Uterus (tissue), 2 donors: Measurements from ENCODE around the gene GATAD2A.

Experiments used
- POLR2A ChIP-seq, 2 donors: fragments of 450-650 bp; IDR thresholded peaks; one replicate each; pipeline ENCODE4 v1.6.1; 2016; ENCODE audit warnings: antibody characterized with exemption in 2 of 2, mild to moderate bottlenecking in 1 of 2, moderate library complexity in 1 of 2
- TF ChIP-seq, protein P1 (sequence below), 4 experiments: fragments of 200-600 bp in 2 of 4; fragments of 450-650 bp in 2 of 4; sonication (generic) in 2 of 4; IDR thresholded peaks; one replicate each; pipeline ENCODE4 v1.5.1; 2016 to 2019; ENCODE audit warnings: antibody characterized with exemption in 4 of 4, mild to moderate bottlenecking in 2 of 4, moderate library complexity in 1 of 4

DNA sequence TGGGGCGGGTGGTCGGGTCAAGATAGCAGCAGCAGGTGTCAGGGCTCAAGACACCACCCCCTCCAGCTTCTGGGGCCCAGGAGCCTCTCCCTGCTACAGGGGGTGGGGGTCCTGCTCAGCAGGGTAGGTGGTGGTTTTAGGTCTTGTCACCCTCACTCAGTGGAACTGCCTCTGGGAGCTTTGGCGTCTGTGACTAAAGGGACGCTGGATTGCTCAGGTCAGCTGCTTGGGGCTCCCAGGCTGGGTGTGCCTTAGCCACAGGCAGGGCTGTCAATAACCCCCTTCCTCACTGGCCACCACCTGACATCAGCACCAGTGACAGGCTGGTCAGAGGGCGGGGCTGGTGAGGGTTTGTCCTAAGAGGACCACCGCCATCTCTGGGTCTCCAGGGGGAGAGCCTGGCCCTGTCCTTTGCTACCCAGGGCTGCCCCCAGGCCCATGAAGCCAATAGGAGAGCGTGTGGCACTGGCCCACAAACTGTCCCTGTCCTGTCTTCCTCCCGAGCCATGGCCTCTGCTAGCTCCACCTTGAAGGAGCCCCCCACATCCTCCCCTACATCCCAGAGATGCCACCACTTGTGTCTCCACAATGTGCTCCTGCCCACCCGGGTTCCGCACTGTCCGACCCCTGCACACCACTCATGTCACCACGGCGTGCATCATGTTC, 48.4 kb upstream of the GATAD2A start:
- TF ChIP-seq POLR2A (IDR thresholded peaks at IDR 0.05): no peak
- TF ChIP-seq, protein P1, sequence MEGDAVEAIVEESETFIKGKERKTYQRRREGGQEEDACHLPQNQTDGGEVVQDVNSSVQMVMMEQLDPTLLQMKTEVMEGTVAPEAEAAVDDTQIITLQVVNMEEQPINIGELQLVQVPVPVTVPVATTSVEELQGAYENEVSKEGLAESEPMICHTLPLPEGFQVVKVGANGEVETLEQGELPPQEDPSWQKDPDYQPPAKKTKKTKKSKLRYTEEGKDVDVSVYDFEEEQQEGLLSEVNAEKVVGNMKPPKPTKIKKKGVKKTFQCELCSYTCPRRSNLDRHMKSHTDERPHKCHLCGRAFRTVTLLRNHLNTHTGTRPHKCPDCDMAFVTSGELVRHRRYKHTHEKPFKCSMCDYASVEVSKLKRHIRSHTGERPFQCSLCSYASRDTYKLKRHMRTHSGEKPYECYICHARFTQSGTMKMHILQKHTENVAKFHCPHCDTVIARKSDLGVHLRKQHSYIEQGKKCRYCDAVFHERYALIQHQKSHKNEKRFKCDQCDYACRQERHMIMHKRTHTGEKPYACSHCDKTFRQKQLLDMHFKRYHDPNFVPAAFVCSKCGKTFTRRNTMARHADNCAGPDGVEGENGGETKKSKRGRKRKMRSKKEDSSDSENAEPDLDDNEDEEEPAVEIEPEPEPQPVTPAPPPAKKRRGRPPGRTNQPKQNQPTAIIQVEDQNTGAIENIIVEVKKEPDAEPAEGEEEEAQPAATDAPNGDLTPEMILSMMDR (IDR thresholded peaks at IDR 0.05): no peak
